GM18909 (cell line): ENCODE results near the gene CDC42.
"Not testable (repeated sequence)": the region's sequence is repeated elsewhere in the genome, so short reads cannot be mapped to it uniquely, and the experiment has no call there.

Source experiments
- ATAC-seq: cut with Tn5 transposase; IDR thresholded peaks from one replicate; pipeline ENCODE4 v1.9.1; 2021; ENCODE audit warnings: mild to moderate bottlenecking; ENCODE audit not compliant: unreplicated experiment, poor library complexity

Gene CDC42

DNA sequence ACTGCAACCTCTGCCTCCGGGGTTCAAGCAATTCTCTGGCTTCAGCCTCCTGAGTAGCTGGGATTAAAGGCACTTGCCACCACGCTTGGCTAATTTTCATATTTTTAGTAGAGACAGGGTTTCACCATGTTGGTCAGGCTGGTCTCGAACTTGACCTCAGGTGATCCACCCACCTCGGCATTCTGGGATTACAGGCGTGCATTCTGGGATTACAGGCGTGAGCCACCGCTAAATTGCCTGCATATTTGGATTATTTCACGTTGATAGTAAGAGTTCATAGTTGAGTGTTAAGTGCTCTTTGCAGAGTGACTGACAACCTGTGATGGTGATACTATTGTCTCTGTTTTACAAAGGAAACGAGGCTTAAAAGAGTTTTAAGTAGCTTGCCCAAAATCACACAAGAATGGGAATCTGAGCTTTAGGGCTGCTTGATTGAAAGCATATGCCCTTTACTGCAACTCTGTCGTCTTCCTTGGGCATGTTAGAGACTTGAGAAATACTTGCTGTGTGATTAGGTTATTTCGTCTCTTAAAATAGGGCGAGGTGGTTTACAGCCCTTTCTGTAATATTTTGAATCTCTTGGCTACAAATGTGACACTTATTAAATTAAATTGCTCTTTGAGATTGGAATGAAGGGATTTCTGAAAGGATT is 12.4 kb downstream of the CDC42 start:
- ATAC-seq, result no peak

DNA sequence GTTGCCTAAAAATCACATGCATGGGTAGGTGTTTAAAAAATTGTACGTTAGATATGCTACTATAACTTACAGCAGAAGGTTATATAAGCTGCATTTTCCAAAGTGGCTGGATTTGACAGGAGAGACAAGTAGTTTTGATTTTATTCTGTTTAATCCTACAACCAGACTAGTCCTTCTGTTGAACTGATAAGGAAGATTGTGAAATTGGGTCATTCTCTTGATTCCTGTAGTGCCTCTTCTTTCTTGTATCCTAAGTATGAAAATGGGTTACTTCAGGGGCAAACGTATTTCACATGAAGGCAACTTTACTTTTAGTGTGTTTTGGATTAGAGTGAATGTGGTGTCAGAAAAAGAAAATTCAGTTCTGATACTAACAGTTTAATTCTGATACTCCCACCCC is 19.0 kb downstream of the CDC42 start:
- ATAC-seq, result no peak

DNA sequence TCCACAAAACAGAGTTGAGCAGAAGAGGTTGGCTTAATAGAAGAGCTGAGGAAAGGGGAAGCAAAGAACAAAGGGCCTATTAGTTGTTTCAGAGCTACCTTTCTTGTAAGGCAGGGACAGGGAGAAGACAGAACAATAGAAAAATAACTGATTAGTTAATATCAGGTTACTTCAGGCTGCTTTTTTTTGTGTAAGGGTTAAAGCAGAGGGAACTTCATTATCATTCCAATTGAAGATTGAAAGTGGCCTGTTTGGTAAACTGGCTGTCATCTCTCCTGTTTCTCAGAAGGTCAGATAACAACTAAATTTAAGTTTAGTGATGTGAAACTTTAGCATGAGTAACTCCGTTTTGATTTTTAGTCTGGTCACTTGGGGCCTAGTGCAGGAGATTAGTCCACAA is 22.3 kb downstream of the CDC42 start:
- ATAC-seq, result no peak

DNA sequence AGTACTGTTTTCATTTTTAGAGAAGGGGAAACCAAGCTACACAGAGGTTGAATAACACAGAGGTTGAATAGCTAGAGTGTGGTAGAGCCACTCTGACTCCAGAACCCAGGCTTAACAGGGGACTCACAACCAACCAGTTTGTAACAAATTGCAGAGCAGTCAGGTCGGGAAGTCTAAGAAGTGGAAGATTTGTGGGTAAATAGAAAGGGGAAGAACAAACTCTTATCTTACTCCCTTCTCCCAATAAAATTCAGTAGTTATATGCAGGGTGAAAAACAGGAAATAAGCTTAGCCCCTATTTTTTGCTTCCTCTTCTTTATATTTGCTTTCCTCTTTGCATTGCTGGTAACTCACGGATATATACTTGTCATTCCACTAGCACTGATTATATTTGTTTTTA is 23.2 kb downstream of the CDC42 start:
- ATAC-seq, result no peak

DNA sequence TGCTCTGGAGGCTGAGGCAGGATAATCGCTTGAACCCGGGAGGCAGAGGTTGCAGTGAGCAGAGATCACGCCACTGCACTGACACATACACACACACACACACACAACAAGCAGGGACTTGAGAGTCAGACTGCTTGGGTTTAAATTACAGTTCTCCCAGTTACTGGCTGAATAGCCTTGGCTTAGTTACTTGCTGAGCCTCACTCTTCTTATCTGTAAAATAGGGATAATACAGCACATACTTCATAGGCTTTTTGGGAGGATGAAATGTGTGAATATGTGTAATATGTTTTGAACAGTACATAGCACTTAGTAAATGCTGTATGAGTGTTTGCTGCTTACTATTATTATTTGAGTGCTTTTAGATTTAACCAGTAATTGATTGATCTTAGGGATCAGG is 23.8 kb downstream of the CDC42 start:
- no peak for ATAC-seq

DNA sequence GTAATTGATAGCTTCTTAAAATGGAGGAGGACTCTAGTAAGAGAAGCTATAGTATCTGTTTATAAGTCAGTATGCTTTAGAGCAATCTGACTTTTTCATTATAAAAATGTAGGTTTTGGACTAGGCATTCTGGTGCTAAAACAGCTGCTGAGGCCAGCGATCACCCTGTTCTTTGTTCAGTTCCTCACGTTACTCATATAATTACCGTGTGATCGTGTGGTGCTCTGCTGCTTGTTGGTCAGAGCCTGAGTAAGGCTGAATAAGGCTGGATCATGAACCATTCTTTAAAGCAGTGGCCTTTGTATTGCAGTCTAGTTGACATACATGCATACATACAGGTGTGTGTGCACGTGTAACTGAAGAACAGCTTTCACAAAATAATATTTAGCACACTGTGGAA is 25.2 kb downstream of the CDC42 start:
- ATAC-seq, result no peak

DNA sequence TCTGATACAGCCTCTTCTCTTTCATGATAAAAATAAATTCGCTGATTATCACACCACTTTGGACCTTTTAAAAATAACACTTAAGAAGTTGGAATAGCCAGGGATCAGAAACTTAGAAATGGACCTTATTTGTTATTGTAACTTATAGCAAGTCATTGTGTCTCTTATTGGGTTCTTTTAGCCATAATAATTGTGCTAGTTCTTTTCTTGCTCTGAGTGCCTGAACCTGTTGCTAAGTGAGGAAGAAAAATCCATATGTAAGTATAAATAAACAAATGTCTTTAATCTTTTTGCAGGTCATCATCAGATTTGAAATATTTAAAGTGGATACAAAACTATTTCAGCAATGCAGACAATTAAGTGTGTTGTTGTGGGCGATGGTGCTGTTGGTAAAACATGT is 25.6 kb downstream of the CDC42 start:
- ATAC-seq, result no peak

DNA sequence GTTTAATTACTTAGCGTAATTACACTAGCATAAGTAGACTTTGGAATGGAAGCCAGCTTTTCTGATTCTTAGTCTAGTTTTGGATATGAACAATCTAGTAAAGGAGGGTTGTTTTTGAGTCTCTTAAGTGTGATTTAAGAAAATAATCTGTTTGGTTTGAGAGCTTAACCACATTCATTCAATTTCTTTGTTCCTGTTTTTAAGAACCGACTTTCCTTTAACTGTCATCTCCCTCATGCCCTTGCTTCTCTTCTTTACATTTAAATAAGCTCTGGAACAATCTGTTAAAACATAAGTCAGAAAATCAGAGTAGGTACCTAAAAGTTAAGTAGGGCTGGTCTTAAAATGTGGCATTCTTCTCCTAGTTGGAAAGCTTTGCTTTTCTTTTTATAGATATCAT is 27.7 kb downstream of the CDC42 start:
- ATAC-seq, result no peak

DNA sequence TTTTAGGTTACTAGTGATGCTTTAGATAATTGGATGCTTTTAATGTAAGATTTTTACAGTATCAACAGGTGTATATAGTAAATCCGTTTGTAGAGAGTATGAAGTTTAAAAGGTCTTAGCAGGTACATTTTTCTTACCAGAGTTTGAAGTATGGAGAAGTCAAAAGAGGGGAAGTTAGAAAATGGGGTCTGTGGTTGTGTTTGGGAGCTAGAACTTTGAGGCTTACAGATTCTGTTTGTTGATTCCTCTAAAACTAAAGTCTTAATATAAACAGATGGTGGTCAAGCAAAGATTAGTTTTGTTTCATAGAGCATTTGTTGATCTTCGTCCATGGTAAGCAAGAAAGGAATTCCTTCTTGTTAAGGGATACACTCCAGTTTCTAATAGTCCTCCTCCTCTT is 35.8 kb downstream of the CDC42 start:
- no peak for ATAC-seq

DNA sequence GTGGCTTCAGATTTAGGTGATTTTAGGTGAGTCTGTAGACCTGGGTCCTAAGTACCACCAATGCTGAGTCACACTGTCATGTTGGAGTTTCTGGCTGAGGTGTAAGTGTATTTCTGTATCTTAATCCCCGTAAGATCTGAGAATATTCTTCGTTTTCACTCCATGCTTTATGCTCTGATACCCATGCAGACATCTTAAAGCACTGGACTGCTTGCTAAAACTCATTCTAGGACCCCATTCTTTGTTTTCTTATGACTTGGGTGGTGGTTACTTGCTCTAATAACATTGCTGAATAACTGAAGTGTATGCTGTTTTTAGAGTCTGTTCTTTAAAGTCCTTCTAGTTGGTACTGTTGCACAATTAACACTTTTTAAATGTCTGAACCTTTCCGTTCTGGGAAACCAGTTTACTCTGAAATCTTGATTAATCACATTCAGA is 36.6 kb downstream of the CDC42 start:
- no peak for ATAC-seq

DNA sequence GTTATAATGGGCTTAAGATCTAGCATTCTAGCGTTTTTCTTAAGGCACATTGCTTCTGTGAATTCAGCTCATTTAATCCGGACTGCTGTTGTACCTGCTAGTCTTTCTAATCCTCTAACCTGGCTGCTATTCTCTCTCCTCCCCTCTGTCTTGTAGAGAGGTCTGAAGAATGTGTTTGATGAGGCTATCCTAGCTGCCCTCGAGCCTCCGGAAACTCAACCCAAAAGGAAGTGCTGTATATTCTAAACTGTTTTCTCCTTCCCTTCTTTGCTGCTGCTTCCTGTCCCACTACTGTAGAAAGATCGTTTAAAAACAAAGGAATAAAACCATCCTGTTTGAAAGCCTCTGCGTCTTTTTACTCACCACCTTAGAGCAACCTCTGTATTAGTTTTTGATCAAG is 37.3 kb downstream of the CDC42 start:
- no peak for ATAC-seq

DNA sequence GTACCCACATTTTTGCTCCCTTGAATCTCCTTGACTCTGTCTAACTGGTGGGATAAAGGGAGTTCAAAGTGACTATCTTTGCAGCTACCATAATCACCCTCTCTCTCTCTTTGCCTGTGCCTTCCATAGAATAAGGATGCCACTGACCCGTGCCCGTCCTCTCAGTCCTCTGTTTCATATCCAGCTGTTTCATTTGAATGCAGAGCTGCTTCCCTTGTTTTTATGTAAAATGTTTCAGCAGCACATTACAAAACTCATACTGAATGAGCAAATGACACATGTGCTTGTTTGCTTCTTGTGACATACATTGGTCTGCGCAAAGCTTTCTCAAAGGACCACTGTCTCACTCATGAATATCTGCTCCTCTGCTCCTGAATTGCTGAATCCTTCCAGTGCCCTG is 38.4 kb downstream of the CDC42 start:
- no peak for ATAC-seq

DNA sequence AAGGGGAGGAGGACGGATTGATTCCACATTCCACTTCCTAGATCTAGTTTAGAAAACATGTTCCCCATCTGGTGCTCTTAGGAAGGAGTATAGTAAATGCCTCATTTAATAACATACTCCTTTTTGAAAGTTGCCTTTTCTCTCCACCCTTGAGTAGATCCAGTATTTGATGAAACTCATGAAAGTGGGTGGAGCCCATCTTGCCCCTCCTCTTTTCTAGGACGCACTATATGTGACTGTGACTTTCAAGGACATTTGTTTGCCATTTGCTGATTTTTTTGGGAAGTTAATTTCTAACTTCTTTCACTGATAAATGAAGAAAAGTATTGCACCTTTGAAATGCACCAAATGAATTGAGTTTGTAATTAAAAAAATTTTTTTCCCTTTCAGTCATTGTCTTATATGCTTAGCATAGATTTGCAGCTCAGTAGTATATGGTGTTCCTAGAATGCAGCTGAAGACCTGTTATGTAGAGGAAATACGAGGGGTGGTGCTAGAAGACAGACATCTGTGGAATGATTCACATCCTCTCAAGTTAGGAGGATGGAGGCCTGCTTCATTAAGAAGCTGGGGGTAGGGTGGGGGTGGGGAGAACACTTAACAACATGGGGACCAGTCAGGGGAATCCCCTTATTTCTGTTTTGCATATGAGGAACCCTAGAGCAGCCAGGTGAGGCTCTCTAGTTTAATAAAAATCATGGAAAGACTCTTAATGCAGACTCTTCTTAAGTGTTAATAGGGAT is 39.7 kb downstream of the CDC42 start:
- not testable (repeated sequence) for ATAC-seq

DNA sequence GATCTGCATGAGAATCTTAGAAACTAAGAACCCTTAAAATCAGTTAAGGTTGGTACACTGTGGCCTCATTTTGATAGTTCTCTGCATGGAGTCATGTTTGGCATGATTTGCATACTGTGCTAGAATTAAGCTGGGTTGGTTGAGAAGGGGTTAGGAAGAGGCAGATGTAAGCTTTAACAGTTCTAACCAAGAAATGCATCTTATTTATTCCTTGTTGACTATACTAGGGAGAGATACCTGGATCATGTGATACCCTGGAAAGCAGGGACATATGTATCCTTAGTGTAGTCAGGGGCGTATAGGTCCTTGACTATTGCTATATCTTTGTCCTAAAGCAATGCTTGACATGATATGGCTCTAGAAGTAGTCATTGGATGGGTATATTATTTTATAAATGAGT is 41.0 kb downstream of the CDC42 start:
- ATAC-seq, result no peak

DNA sequence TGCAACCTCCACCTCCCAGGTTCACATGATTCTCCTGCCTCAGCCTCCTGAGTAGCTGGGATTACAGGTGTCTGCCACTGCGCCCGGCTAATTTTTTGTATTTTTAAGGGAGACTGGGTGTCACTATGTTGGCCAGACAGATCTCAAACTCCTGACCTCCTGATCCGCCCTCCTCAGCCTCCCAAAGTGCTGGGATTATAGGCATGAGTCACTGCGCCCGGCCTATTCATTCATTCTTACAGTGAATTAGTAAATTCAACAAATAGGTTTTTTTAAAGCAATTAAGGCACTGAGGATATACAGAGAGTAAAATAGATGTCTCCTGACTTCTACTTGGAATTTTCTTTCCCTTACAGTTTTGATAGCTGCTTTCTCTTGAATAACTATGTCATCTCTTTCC is 43.5 kb downstream of the CDC42 start:
- ATAC-seq, result no peak

DNA sequence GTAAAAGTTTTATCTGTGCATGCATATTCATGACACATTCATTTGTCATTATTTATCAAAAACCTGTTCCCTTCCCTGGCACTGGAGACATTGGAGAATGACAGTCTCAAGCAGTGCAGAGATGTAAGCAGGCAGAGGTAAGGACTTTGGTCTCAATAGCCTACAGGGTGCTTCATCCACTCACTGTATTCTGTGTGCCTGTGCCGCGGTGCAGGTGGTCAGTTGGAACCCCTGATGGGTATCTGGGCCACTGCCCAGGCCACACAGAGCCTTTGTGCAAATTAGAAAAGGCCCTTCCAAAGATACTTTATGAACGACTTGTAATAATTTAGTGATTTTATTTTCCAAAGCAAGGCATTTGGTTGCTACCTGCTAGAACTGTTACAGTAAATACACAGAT is 44.0 kb downstream of the CDC42 start:
- no peak for ATAC-seq

DNA sequence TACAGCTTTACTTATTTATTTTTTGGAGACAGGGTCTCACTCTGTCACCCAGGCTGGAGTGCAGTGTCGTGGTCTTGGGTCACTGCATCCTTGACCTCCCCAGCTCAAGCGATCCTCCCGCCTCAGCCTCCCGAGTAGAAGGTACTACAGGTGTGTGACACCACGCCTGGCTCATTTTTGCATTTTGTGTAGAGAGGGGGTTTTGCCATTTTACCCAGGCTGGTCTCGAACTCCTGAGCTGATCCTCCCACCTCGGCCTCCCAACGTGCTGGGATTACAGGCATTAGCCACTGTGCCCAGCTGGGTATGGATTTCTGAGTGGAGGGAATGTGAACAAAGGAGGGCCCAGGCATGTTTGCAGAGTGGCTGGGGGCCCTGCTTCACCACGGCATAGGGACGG is 46.2 kb downstream of the CDC42 start:
- no peak for ATAC-seq

DNA sequence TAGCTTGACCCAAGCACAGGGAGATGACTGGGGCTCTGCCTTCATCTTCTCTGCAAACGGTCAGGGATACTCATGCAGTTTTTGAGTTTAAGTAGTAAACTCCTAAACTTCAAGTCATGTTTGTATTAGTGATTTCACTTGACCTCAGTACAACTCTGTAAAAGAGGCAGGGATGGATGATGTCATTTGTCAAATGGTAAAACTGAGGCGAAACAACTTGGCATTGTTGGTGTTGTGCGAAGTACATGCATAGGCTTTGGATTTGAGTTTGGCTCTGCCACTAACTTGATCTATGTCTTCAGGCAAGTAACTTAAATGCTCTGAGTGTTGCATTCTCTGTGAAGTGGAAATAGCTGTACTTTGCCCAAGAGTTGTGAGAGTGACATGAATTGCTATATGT is 47.7 kb downstream of the CDC42 start:
- no peak for ATAC-seq

DNA sequence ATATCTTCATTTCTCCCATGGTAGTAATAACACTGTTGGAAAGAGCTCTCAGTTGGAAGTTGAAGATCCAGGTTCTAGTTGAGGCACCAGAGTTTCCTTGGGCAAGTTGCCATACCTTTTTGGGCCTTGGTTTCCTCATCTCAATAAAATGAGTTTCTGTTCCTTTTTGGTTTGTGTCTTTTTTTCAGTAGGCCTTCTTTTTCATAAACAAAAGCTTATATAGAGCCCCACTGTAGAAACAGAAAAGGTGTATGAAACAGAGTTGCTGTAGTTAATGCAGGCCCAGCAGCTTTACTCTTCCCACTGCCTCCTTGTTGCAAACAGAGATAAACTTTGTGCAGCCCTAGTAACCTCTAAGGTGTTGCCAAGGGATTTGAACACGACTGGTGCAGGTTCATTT is 48.7 kb downstream of the CDC42 start:
- ATAC-seq, result no peak

DNA sequence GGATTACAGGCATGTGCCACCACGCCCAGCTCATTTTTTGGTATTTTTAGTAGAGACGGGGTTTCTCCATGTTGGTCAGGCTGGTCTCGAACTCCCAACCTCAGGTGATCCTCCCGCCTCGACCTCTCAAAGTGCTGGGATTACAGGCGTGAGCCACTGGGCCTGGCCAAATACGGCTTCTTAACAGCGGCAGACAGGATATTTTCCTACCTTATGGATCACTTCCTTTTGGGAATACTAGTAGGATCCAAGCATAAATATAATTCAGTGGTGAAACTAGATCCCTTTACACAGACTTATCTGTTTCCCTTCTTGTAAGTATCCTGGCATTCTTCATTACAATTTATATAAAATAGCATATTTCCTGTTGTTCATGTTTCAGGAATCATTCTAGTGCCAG is 49.5 kb downstream of the CDC42 start:
- no peak for ATAC-seq

DNA sequence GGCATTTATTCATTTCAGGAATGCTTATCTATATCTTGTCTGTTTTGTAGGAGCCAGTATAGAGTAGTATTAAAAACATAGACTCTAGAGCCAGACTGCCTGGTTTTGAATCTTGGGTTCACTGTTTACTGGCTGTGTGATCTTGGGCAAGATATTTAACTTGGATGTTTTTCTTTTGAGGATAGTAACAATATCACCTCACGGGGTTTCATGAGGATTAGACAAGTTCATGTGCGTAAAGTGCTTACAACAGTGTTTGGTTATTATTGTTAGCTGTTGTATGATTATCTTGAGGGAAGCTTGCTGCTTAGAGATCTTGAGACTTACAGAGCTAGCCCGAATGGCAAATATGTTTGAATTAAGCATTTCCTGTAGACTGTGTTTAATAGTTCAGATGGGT is 50.2 kb downstream of the CDC42 start:
- no peak for ATAC-seq

DNA sequence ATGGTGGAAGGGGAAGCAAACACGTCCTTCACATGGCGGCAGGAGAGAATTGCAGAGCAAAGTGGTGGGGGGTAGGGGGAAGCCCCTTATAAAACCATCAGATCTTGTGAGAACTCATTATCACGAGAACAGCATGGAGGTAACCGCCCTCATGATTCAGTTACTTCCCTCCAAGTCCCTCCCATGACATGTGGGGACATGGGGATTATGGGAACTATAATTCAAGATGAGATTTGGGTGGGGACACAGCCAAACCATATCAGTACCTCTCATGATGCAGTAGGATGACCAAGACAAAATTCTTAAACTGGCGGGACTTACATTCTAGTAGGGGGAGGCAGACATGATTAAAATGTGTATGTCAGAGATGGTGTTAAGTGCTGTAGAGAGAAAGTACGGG is 51.6 kb downstream of the CDC42 start:
- no peak for ATAC-seq
